ENCODE data around the gene FANCI.
"Not testable (repeated sequence)": the region's sequence is repeated elsewhere in the genome, so short reads cannot be mapped to it uniquely, and the experiment has no call there.

The FANCI gene

GRCh38 chr15:89208256-89208655, 35.5 kb upstream of the FANCI start:
- no peak overlapping the region for H3K4me3 ChIP-seq (ENCODE audit: low read length)
- no peak for TF ChIP-seq ZNF274 (IDR thresholded peaks at IDR 0.05; ENCODE audit: low read depth, low read length)

- no peak overlapping the region for H3K4me3 ChIP-seq (ENCODE audit: low read length)
- no peak for TF ChIP-seq ZNF274 (IDR thresholded peaks at IDR 0.05; ENCODE audit: low read depth, low read length)
Observed at GRCh38 chr15:89209057-89209456, 34.7 kb upstream of the FANCI start.

GRCh38 chr15:89211678-89212170, 32.1 kb upstream of the FANCI start:
- no peak for TF ChIP-seq ZNF274 (IDR thresholded peaks at IDR 0.05; ENCODE audit: low read depth, low read length)
- H3K4me3 ChIP-seq (ENCODE audit: low read length): no peak overlapping the region

GRCh38 chr15:89215627-89216026, 28.2 kb upstream of the FANCI start:
- no peak overlapping the region for H3K4me3 ChIP-seq (ENCODE audit: low read length)
- TF ChIP-seq ZNF274 (IDR thresholded peaks at IDR 0.05; ENCODE audit: low read depth, low read length): no peak

GRCh38 chr15:89217031-89217430, 26.7 kb upstream of the FANCI start:
- TF ChIP-seq ZNF274 (IDR thresholded peaks at IDR 0.05; ENCODE audit: low read depth, low read length): no peak

GRCh38 chr15:89217686-89218376, 25.9 kb upstream of the FANCI start:
- TF ChIP-seq ZNF274 (IDR thresholded peaks at IDR 0.05; ENCODE audit: low read depth, low read length): no peak
- H3K4me3 ChIP-seq (ENCODE audit: low read length): no peak overlapping the region

More at GRCh38 chr15:89217031-89217430, 26.7 kb upstream of the FANCI start:
- no peak overlapping the region for H3K4me3 ChIP-seq (ENCODE audit: low read length)

- H3K4me3 ChIP-seq (ENCODE audit: low read length): no peak overlapping the region
- TF ChIP-seq ZNF274 (IDR thresholded peaks at IDR 0.05; ENCODE audit: low read depth, low read length): no peak
Observed at GRCh38 chr15:89218531-89218930, 25.2 kb upstream of the FANCI start.

GRCh38 chr15:89221543-89221942, 22.2 kb upstream of the FANCI start, which contains the start of gene RLBP1:
Gene RLBP1, minus strand, starts transcription at chr15:89221579. Its CDS starts 2,604 bp downstream, at chr15:89218975.
- no peak for TF ChIP-seq ZNF274 (IDR thresholded peaks at IDR 0.05; ENCODE audit: low read depth, low read length)
- H3K4me3 ChIP-seq (ENCODE audit: low read length): no peak within 1 kb of the TSS

- TF ChIP-seq ZNF274 (IDR thresholded peaks at IDR 0.05; ENCODE audit: low read depth, low read length): no peak
- no peak overlapping the region for H3K4me3 ChIP-seq (ENCODE audit: low read length)
Observed at GRCh38 chr15:89225588-89225987, 18.2 kb upstream of the FANCI start.

GRCh38 chr15:89226359-89227221, 17.2 kb upstream of the FANCI start:
- H3K4me3 ChIP-seq (ENCODE audit: low read length): no peak overlapping the region
- TF ChIP-seq ZNF274 (IDR thresholded peaks at IDR 0.05; ENCODE audit: low read depth, low read length): no peak

GRCh38 chr15:89227425-89227824, 16.4 kb upstream of the FANCI start:
- H3K4me3 ChIP-seq (ENCODE audit: low read length): no peak overlapping the region
- TF ChIP-seq ZNF274 (IDR thresholded peaks at IDR 0.05; ENCODE audit: low read depth, low read length): no peak

GRCh38 chr15:89230277-89230676, 13.5 kb upstream of the FANCI start:
- no peak for TF ChIP-seq ZNF274 (IDR thresholded peaks at IDR 0.05; ENCODE audit: low read depth, low read length)
- H3K4me3 ChIP-seq (ENCODE audit: low read length): no peak overlapping the region

- TF ChIP-seq ZNF274 (IDR thresholded peaks at IDR 0.05; ENCODE audit: low read depth, low read length): no peak
- H3K4me3 ChIP-seq (ENCODE audit: low read length): no peak overlapping the region
Observed at GRCh38 chr15:89231832-89232231, 11.9 kb upstream of the FANCI start.

GRCh38 chr15:89239883-89240810, 3.6 kb upstream of the FANCI start:
- not testable (repeated sequence) for H3K4me3 ChIP-seq (ENCODE audit: low read length)

Measured in GM08714 (cell line).